NCI-H524 treated with DMSO at 0.1 percent for 48 hours (cell line): ENCODE data around the gene CEL.
A peak's percentile ranks its signal among the peaks of the same experiment; 100 is the strongest.

ENCODE experiments used
- DNase-seq: peaks from one replicate; lab custom pipeline; 2025; lab: John Stamatoyannopoulos, UW

CEL gene

DNA sequence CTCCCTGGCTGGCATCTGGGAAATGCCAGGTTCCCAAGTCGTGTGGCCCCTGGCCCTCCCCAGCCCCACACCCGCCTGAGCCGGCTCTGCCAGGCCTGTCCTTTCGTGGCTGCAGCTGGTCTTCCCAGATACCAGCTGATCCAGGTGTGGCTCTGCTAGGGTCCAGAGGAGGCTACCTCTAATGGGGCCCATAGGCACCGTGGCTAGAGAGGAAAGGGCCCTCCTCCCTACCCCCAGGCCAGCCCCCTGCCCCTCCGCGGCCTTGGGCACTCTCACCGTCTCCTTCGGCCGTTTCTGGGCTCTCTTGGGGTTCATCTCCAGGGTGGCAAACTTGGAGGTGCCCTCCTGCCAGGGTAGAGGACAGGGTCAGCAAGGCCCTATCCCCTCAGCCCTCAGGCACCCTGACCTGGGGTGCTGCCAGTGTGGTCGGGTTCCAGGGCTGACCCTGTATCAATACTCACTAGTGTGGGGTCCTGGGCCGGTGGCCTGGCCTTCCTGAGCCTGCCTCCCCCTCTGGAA, 42.3 kb downstream of the CEL start:
- DNase-seq = no peak

GRCh38 chr9:133104718-133105460, 43.1 kb downstream of the CEL start:
- no peak for DNase-seq

GRCh38 chr9:133105461-133105770, 43.6 kb downstream of the CEL start:
- DNase-seq = no peak

DNA sequence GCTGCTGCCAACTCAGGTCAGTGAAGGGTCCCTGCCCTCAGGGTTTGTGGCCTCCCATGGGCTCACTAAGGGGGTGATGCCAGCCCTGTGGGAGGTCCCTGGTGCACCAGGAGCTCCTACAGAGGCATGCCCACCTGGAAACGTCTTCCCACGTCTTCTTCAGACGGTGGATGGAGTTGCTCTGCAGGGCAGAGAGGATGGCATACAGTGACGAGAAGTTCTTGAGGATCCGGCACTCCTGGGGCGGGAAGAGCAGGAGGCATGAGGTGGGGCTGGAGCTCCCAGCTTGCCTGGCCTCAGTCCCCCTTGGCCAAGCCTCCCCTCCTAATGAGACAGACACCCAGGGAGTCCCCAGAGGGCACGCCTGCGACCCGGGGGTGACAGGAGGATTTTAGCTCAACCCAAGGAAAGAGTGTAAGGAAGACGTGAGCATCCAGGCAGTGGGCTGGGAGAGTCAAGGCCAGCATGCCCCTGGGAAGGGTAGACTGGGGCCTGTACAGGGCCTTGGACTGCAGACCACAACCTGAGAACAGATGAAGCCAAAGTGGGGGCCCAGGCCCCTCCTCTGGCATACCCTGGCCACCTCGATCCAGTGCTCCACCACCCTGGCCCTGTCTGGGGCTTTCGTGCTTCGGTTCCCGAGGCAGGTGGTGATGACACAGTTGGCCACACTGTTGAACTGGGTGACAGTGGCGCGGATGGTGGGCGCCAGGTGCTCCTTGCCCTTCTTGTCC, 44.9 kb downstream of the CEL start:
- no peak for DNase-seq

DNA sequence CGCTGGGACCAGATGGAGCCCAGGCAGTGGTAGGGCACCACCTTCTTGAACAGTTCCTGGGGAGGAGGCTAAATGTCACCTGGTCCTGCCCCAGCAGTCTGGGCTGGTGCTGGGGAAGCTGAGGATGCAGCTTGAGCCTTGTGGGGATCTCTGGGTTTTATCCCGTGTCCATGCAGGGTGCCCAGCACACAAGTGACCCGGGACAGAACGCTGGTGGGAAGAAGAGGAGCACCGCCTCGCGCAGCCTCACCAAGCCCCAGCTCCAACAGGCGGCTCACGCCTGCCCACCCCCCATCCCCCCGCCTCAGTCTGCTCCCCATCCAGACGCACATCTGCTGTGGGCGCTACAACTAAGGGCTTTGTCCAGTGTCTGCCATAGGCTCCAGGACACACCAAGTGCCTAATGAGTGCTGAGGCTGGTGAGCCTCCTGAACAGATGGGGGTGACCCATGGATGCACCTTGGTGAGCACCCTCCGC, 45.5 kb downstream of the CEL start:
- DNase-seq = no peak

- DNase-seq = no peak
Observed at GRCh38 chr9:133107961-133108793, 46.4 kb downstream of the CEL start.

DNA sequence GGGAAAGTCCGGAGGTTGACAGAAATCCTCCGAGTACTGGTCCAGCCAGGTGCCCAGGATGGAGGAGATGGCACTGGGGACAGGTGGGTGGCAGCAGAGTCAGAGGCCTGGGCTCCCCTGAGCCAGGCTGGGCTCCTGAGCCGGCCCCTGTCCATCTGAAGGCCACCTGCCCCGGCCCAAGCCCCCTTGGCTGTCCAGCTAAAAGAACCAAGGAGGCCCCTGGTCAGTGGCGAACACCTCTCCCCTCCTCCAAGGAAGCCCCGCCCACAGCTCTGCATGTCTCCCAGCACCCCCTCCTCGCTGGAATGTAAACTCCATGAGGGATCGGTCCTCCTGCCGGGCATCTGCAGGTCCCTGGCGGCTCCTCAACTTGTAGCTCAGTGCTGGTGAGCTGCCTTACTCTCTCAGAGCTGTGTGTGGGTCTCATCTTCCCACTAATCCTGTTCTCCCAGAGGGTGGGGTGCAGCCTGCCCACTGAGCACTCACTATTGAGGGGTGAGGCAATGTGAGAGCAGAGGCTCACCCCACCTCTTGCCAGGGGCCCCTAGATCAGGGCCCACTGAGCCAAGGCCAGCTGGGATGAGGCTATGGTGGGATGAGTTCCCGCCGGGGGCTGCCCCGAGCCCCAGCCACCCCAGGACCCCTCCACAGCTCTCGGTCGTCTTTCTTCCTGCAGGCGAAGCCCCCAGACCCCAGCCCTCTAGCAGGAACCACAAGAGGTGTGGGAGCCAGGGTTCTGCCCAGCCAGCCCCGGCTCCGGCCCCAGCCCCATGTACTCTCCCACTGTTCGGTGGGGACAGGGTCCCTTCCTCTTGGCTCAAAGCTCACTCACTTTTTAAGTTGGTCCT, 47.2 kb downstream of the CEL start:
- DNase-seq = no peak

GRCh38 chr9:133109931-133110650, 48.3 kb downstream of the CEL start:
- DNase-seq = no peak

DNA sequence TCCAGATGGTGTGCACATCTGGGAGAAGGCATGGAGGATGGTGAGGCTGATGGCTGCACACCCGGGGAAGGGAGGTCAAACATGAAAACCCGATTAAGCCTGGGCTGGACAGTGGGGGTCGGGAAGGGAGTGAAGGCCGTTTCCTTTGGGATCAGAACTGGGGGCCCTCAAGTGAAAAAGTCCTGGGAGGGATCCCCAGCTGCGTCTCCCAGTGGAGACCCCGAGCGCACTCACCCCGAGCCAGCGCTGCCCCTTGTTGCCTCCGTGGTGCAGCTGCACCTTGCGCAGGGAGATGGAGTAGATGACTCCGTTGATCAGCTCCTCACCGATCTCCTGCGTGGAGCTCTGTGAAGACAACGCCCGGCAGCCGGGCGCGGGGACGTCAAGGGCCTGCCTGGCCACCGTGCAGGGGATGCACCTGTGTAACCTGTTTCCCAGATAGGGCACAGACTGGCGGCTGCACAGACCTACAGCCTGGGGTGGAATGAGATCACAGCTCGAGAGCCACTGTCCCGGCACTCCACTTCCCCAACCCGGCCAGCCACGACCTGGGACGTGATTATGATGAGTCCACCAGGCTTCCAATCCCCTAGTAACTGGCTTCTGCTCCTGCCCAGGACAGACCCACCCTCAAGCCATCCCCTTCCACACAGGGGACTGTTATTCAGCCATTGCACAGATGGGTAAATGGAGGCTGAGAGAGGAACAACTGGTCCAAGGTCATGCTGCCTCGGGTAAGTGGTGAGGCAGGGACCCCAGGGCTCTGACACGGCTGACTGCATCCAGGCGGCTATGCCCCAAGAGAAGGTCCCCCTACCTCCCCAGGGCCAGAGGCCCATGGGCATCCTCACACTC, 50.3 kb downstream of the CEL start:
- no peak for DNase-seq

DNA sequence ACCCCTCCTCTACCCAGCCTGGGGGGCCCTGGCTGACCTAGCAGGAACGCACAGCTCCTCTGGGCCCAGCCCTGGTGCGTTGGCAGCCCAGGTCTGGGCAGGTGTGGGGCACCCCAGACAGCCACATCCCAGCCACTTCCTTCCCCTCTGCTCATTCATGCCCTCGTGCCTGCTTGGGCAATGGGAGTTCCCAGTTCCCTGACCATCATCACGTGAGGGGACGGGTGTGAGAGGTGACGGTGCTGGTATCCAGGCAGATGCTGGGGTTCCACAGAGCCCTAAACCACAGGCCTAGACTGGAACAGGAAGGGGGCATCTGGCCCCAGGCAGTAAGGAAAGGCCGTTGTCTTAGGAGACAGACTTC, 50.9 kb downstream of the CEL start:
- no peak for DNase-seq

GRCh38 chr9:133113163-133113948, 51.6 kb downstream of the CEL start:
- no peak for DNase-seq

- DNase-seq = peak; percentile 49
Observed at GRCh38 chr9:133113949-133114885, 52.4 kb downstream of the CEL start.

DNA sequence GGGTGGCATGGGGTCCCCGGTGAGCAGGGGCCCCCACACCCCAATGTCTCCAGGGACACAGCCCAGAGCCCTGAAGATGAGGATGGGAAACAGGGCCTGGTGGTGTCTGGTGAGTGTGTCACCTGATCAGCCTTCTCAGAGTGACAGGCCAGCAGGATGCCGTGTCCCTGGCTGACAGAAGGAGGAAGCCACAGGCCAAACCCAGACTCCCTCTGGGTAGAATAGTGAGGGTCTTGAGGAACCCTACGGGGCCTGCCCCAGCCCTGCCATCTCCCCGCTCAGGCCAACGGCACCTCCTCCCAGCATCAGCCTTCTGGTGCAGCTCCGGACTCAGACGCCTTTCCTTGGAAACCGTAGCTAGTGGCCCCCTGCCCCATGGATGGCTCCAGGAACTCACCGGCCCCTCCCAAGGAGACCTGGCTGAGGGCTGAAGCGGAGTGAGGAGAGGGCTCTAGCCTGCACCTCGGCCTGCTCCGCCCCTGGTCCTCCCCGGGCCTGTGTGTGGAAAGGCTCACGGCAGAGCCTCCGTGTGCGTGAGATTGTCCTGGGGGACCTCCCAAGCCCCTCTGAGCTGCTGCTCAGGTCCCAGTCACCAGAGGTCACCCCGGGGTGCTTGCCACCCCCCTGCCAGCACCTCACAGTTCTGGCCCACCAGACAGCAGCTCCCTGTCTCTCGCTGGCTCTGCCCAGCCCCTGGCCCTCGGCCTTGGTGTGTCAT, 53.3 kb downstream of the CEL start:
- no peak for DNase-seq

DNA sequence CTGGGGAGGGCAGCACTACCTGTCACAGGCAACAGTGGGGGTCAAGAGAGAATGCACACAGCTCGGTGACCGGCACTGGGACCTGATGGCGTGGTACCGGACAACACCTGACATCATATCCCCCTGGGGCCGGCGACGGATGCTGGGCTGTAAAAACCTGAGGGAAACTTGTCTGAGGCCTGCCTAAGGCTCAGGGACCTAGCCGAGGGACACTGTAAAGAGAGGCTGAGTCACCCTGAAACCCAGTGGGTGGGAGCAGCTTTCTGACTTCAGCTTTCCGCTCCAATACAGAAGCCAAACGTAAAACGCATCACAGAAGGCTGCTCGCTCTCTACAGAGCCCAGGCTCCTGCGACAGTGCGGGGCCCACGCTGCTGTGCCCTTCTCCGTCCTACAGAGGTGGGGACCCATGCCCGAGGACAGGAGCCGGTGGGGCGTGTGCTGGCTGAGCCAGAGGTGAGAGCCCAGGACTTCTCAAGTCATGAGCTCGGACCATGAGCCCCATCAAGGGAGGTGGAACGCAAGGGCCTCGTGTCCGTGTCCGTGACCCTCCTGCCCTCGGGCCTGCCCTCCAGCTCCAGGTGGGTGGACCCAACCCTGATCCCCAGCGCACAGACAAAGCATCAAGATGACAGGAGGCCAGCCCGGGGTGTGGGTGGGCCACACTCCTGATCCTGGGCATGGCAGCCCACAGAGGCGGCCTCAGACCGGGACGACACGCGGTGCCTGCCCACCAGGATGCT, 54.0 kb downstream of the CEL start:
- DNase-seq = no peak

- DNase-seq = no peak
Observed at GRCh38 chr9:133116346-133117231, 54.8 kb downstream of the CEL start.
